HG03066 (cell line): Measurements from ENCODE around the gene KCNQ4.

ENCODE experiments used
- ATAC-seq: cut with Tn5 transposase; IDR thresholded peaks from one replicate; pipeline ENCODE4 v1.9.1; 2021; ENCODE audit warnings: low read depth; ENCODE audit not compliant: unreplicated experiment

The KCNQ4 gene

GRCh38 chr1:40818264-40818961, 34.8 kb downstream of the KCNQ4 start:
- ATAC-seq, result peak; percentile 83

DNA sequence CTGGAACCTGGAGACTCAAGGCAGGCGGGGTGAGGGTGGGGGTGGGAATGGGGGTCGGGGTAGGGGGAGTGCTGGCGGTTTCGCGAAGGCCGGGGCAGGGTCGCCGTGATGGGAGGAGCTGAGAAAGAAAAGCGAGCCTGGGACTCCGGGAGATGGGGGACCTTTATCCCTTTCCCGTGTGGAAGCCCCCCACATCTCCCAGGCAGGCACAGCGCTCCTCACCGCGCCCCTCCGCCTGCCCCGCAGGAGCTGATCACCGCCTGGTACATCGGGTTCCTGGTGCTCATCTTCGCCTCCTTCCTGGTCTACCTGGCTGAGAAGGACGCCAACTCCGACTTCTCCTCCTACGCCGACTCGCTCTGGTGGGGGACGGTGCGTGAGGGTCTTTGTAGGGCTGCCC, 35.5 kb downstream of the KCNQ4 start:
- no peak for ATAC-seq

DNA sequence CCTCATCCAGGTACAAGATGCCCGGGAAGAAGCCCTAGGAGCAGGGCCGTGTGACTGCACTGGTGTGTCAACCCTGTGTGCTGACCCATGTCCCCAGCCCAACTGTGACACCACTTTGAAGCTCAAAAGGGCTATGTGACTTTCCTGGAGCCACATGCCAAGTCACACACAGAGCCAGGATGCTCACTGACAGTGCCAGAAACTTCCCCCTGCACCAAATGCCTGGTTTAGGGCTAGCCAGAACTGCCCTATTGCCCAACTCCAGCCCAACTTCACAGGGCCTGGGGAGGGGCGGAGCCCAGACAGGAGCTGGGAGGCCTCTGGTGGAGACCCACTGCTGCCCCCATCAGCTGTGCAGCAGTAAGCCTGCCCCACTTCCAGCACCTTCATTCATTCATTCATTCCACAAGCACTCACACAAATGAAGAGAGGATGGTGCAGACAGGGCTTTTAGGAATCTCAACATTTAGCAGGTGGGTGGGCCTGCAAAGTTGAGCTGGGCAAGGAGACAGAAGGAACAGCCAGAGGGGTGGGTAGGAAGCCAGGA, 36.7 kb downstream of the KCNQ4 start:
- no peak for ATAC-seq

DNA sequence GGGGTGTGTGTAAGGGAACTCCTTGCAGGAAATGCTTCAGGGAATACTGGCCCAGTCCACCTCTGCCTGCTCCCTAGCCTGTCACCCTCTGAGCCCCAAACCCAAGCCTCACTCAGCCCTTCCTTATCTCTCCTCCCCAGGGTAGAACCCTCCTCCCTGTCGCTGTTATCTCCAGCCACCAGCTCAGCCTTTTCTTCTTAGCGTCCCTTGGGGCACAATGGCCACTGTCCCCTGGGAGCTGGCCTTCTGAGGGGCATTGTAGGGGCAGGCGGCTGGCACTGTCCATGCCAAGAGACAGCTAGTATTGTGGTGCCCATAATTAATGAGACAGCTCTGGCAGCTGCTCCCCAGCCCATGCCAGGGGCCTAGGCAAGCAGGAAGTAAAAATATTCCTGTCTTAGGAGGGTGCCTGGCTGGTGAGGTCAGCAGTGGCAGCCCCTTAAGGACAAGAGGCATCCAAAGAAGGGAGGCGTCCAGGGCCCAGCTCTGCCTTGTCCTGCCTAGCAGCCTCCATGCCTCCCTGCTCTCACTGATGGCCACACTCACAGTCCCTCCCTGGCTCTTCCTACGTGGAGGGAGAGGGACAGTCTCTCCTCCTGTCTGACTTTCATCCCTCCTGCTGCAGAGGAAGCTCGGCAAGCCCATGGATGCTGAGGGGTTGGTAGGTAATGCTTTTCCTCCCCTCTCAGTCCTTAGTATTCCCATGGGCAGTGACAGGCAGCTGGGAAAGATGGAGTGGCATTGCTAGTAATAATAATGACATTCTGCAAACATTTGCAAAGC, 37.5 kb downstream of the KCNQ4 start:
- no peak for ATAC-seq

- ATAC-seq, result no peak
Observed at GRCh38 chr1:40822890-40823289, 39.3 kb downstream of the KCNQ4 start.

DNA sequence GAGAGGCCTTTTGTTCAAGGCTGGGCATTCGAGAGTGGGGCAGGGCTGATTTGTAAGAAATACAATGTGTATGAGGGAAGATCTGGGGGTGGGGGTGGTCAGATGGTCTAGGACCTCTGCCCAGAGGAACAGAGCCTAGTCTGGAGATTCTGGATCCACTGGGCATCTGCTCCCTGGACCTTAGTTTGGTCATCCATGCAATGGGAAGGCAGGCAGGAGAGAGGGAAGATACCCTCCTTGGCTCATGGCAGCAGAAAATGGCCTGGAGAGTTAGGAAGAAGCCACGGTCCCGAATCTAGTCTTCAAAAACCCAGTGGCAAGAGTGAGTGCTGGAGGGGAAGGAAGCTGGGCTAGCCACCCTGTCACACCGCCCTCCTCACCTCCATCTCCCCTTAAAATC, 39.8 kb downstream of the KCNQ4 start:
- no peak for ATAC-seq

- ATAC-seq, result no peak
Observed at GRCh38 chr1:40823983-40824382, 40.4 kb downstream of the KCNQ4 start.

GRCh38 chr1:40824591-40825434, 41.2 kb downstream of the KCNQ4 start:
- ATAC-seq, result no peak

- peak; percentile 50 for ATAC-seq
Observed at GRCh38 chr1:40825435-40825788, 41.8 kb downstream of the KCNQ4 start.

DNA sequence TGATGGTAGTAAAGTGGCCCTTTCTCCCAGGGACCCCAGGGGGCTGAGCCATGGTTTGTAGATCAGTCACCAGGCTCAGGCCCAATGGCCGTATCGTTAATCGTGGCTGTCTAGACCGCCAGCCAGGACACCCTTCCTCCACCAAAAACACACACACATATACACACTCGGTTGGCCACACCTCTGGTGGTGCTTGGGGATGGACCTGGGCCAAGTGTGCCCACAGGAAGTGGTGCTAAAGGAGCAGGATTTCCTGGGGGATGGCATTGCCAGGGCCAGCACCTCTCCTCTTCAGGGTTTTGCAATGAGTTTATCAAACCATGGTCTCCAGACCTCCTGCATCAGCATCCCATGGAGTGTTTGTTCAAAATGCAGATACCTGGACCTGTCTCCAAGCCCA, 42.4 kb downstream of the KCNQ4 start:
- no peak for ATAC-seq

GRCh38 chr1:40829631-40830245, 46.2 kb downstream of the KCNQ4 start:
- no peak for ATAC-seq

DNA sequence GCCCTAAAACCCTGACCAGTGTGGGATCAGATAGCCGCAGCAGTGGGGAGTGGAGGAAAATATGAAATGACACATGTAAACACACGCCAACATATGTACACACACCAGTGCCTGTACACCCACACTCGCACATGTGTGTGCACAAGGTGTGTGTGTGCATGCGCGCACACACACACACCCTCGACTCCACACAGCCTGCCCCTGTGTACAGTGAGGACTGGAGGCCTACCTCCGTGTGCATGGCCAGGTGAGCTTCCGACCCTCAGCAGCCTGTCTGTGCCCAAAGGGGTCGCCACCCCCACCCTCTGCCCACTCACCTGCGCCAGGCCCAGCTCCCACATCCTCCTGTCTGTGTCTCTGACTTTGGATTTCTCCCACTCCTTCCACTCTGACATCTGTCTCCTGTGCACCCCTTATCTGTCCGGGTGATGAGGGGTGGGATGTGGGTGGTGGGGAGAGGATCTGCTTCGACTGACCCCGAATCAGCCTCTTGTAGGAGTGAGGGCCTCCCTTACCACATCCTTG, 46.9 kb downstream of the KCNQ4 start:
- no peak for ATAC-seq

- ATAC-seq, result no peak
Observed at GRCh38 chr1:40831001-40831732, 47.6 kb downstream of the KCNQ4 start.

DNA sequence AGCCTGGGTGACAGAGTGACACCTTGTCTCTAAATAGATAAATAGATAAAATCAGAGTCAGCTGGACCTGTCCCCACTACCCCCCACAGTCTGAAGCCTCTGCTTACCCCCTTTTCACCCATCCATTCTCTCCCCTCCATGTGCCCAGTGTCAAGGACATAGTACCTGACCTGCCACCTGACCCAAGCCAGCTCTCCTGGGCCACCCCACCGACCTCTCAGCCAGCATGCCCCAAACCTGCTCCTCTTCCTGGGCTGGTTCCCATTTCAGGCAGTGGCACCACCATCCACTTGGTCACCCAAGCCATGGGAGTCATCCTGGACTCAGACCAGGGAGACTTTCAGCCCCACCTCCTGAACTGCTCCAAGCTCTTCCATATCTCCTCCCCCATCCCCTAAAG, 50.4 kb downstream of the KCNQ4 start:
- ATAC-seq, result no peak

GRCh38 chr1:40834968-40835545, 51.5 kb downstream of the KCNQ4 start:
- no peak for ATAC-seq

- no peak for ATAC-seq
Observed at GRCh38 chr1:40836283-40836682, 52.7 kb downstream of the KCNQ4 start.

GRCh38 chr1:40837601-40838000, 54.0 kb downstream of the KCNQ4 start:
- no peak for ATAC-seq

DNA sequence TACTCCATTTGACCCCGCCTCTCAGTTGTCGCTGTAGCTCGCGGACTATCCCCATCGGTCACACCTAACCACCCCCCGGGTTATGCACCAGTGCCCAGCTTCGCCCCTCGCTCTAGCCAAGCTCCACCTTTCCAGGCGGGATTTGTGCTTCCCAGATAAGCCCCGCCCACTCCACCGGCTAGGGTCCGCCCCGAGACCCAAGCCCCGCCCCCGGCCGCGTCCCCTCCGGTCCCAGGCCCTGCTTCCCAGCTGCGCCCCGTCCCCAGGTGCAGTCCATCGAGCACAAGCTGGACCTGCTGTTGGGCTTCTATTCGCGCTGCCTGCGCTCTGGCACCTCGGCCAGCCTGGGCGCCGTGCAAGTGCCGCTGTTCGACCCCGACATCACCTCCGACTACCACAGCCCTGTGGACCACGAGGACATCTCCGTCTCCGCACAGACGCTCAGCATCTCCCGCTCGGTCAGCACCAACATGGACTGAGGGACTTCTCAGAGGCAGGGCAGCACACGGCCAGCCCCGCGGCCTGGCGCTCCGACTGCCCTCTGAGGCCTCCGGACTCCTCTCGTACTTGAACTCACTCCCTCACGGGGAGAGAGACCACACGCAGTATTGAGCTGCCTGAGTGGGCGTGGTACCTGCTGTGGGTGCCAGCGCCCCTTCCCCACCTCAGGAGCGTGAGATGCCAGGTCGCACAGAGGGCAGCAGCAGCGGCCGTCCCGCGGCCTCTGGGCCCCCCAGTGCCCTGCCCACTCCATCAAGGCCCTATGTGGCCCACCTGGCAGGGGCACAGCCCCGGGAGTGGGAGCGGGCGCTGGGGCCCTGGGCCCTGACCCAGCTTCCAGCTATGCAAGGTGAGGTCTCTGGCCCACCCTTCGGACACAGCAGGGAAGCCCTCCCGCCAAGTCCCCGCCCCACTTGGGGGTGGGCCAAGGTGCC, 54.7 kb downstream of the KCNQ4 start:
- no peak for ATAC-seq
